AG10803 (cell line): Measurements from ENCODE around the gene DGKD.
"Not testable (repeated sequence)": the region's sequence is repeated elsewhere in the genome, so short reads cannot be mapped to it uniquely, and the experiment has no call there.

Source experiments
- DNase-seq: peaks from one replicate; pipeline ENCODE4 v3.0.0; 2010; ENCODE audit warnings: low read depth
- H3K4me3 ChIP-seq: 2 replicates; pipeline ENCODE4 v1.5.1; 2011; ENCODE audit warnings: mild to moderate bottlenecking, low read length, control low read depth
- CTCF ChIP-seq: conservative IDR thresholded peaks from 2 replicates; pipeline ENCODE4 v1.5.1; 2011; ENCODE audit warnings: mild to moderate bottlenecking, low read length, control low read depth, inconsistent platforms

The DGKD gene

DNA sequence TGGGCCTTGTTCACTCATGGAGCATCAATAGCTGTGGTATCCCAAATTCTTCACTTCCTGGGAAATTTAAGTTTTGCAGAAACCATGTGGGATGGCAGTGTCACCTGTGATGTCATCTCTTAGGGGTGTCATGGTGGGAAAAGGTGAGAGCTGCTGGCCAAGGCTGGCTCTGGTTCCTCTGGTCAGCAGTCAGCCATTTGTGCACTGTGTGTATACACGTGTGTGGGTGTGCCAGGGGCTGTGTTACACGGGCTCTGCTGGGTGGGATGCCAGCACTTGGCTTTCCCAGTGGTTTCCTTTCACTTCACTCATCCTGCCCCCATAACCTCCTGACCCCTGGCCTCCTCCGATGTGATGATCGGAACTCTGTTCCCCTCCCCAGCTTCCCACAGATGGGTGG is 25.4 kb upstream of the DGKD start:
- DNase-seq, result no peak
- H3K4me3 ChIP-seq, result no peak overlapping the region
- TF ChIP-seq CTCF, result no peak

- peak; percentile 25 for DNase-seq
- no peak for TF ChIP-seq CTCF
- no peak overlapping the region for H3K4me3 ChIP-seq
These were observed 24.7 kb upstream of the DGKD start for GRCh38 chr2:233329489-233330135.

DNA sequence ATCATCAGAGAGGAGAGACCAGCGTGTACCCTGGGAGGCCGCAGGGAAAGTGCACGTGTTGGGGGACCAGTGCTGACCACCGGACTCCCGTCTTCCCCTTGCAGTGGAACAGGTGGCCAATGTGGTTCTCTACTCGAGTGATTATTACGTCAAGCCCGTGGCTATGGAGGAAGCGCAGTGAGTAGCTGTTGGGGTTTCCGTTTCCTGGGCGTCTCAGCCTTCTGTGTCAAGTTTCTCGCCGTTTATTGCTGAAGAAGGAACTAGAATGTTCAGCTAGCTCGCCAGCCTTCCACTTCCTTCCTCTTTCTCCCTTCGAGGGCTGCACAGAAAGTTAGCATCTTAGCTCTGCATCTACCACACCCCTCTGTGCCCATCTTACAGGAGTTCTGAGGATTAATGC is 22.8 kb upstream of the DGKD start:
- TF ChIP-seq CTCF, result no peak
- DNase-seq, result no peak
- H3K4me3 ChIP-seq, result no peak overlapping the region

DNA sequence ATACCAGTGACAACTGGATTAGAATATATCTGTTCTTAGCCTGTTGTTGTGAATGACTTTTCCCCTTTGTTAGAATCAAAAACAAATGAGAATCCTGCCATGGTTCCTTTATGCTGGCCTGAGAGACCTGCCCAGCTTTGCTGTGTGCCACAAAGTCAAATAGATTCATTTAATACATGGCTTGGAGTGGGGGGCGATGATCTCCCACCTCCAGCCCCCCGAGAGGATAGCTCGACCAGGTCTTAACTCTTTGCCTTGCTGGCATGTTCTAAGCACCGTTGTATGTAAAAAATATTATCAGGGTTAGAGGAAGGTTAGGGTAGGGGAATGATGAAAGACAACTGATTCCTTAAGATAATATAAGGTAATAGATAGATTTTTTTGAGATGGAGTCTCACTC is 22.2 kb upstream of the DGKD start:
- H3K4me3 ChIP-seq, result no peak overlapping the region
- no peak for DNase-seq
- TF ChIP-seq CTCF, result no peak

DNA sequence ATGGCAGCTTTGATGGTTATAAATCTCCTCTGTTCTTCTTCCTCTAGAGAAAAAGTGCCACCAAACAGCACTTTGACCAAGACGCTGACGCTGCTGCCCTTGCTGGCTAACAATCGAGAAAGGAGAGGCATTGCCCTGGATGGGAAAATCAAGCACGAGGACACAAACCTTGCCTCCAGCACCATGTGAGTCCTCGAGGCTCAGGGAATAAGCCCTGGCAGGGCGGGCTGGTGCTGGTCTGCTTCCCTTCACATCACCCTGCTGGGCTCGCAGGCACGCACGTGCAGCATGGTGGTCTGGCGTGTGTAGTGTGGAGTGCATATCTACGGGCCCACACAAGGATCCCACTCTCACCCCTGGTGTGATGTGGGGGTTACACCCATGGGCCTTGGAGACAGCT is 19.4 kb upstream of the DGKD start:
- no peak overlapping the region for H3K4me3 ChIP-seq
- TF ChIP-seq CTCF, result no peak
- no peak for DNase-seq

GRCh38 chr2:233336091-233336490 is 18.2 kb upstream of the DGKD start:
- H3K4me3 ChIP-seq, DNase-seq: not testable (repeated sequence)

- TF ChIP-seq CTCF, result no peak
- no peak for DNase-seq
These were observed 17.8 kb upstream of the DGKD start for GRCh38 chr2:233336541-233336940.

DNA sequence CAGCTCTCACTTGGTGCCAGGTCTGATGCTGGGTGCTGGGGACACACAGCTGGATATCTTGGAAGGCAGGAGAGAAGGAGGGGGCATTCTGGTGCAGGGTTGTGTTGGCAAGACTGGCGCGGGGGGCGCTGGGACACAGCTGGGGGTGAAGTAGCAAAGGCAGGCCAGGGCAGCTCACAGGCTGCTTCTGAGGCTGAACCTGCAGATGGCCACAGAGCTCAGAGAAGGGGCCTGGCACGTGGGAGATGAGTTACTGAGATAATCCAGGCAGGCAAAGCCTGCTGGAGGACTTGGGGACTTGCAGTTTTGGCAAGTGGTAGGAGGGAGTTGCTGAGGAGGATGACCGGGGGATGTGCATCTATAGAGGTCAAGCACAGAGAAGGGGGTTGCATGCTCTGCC is 16.2 kb upstream of the DGKD start:
- H3K4me3 ChIP-seq, result no peak overlapping the region
- DNase-seq, result no peak
- TF ChIP-seq CTCF, result no peak

More at GRCh38 chr2:233336541-233336940, 17.8 kb upstream of the DGKD start:
- H3K4me3 ChIP-seq, result no peak overlapping the region
